GM20000 (cell line): ENCODE measurements around the gene HCAR1.
"Not testable (repeated sequence)": the region's sequence is repeated elsewhere in the genome, so short reads cannot be mapped to it uniquely, and the experiment has no call there.

Source experiments
- DNase-seq: peaks from one replicate; pipeline ENCODE4 v3.0.0; 2012; ENCODE audit warnings: low spot score
- TF ChIP-seq, protein P1 (sequence below): IDR thresholded peaks from 2 replicates; pipeline ENCODE4 v1.5.1; 2012; ENCODE audit warnings: mild to moderate bottlenecking, control low read depth; ENCODE audit errors: extremely low read depth, missing control alignments

HCAR1 gene

GRCh38 chr12:122681814-122682213, 48.8 kb downstream of the HCAR1 start:
- no peak for DNase-seq
- TF ChIP-seq, protein P1, sequence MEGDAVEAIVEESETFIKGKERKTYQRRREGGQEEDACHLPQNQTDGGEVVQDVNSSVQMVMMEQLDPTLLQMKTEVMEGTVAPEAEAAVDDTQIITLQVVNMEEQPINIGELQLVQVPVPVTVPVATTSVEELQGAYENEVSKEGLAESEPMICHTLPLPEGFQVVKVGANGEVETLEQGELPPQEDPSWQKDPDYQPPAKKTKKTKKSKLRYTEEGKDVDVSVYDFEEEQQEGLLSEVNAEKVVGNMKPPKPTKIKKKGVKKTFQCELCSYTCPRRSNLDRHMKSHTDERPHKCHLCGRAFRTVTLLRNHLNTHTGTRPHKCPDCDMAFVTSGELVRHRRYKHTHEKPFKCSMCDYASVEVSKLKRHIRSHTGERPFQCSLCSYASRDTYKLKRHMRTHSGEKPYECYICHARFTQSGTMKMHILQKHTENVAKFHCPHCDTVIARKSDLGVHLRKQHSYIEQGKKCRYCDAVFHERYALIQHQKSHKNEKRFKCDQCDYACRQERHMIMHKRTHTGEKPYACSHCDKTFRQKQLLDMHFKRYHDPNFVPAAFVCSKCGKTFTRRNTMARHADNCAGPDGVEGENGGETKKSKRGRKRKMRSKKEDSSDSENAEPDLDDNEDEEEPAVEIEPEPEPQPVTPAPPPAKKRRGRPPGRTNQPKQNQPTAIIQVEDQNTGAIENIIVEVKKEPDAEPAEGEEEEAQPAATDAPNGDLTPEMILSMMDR: no peak

DNA sequence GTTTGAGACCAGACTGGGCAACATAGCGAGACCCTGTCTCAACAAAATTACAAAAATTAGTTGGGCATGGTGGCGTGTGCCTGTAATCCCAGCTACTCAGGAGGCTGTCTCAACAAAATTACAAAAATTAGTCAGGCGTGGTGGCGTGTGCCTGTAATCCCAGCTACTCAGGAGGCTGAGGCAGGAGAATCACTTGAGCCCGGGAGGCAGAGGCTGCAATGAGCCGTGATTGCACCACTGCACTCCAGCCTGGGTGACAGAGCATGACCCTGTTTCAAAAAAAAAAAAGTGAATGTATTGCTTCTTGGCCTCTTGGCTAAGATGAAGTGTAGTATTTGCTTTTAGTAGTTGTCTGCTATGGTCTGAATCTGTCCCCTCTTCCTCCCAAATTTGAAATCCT, 49.7 kb downstream of the HCAR1 start:
- DNase-seq: not testable (repeated sequence)

GRCh38 chr12:122676781-122677180, 53.9 kb downstream of the HCAR1 start:
- DNase-seq: not testable (repeated sequence)
